ENCODE data around the gene LRRC10B.

Gene LRRC10B

GRCh38 chr11:61538636-61538961 is 30.1 kb downstream of the LRRC10B start:
- no peaks in the 10 kb centered on the region for H3K9me3 ChIP-seq (ENCODE audit: low read length)
- H3K4me3 ChIP-seq (ENCODE audit: low read depth, low read length, poor library complexity, severe bottlenecking), result no peak overlapping the region
- TF ChIP-seq EZH2 (IDR thresholded peaks at IDR 0.05; ENCODE audit: borderline replicate concordance, low read length) (no peak), CTCF (IDR thresholded peaks at IDR 0.05; ENCODE audit: low read length) (no peak)
- no peak overlapping the region for H2AFZ ChIP-seq (ENCODE audit: low read length)
- H3K27ac ChIP-seq (ENCODE audit: low read depth, low read length, poor library complexity, severe bottlenecking), result no peak overlapping the region
- H3K27me3 ChIP-seq (ENCODE audit: insufficient read depth, low read length), result no peaks in the 10 kb centered on the region; the same call in 1 of the 2 replicates
- no peak overlapping the region for H3K9ac ChIP-seq (ENCODE audit: low read length)
- H3K36me3 ChIP-seq (ENCODE audit: insufficient read depth, low read length), result no peaks in the 10 kb centered on the region
- H3K79me2 ChIP-seq (ENCODE audit: insufficient read depth, low read length), result no peaks in the 10 kb centered on the region
- H3K9me2 ChIP-seq (ENCODE audit: low read depth, low read length), result no peaks in the 10 kb centered on the region
- H4K20me1 ChIP-seq (ENCODE audit: insufficient read depth, low read length), result no peaks in the 10 kb centered on the region
- no peak overlapping the region for H3K4me2 ChIP-seq (ENCODE audit: low read length)
- H3K4me1 ChIP-seq (ENCODE audit: insufficient read depth, low read length, severe bottlenecking), result no peaks in the 10 kb centered on the region
- H3F3A ChIP-seq (ENCODE audit: insufficient read depth, low read length), result no peaks in the 10 kb centered on the region

- Histone ChIP-seq H3K27ac (ENCODE audit: low read depth, low read length, poor library complexity, severe bottlenecking) (no peak overlapping the region), H4K20me1 (ENCODE audit: insufficient read depth, low read length) (no peaks in the 10 kb centered on the region), H3K36me3 (ENCODE audit: insufficient read depth, low read length) (no peaks in the 10 kb centered on the region), H2AFZ (ENCODE audit: low read length) (no peak overlapping the region), H3K9me2 (ENCODE audit: low read depth, low read length) (no peaks in the 10 kb centered on the region), H3F3A (ENCODE audit: insufficient read depth, low read length) (no peaks in the 10 kb centered on the region), H3K4me2 (ENCODE audit: low read length) (no peak overlapping the region), H3K9ac (ENCODE audit: low read length) (no peak overlapping the region), H3K9me3 (ENCODE audit: low read length) (no peaks in the 10 kb centered on the region), H3K4me1 (ENCODE audit: insufficient read depth, low read length, severe bottlenecking) (no peaks in the 10 kb centered on the region), H3K27me3 (ENCODE audit: insufficient read depth, low read length) (no peaks in the 10 kb centered on the region; the same call in 1 of the 2 replicates), H3K4me3 (ENCODE audit: low read depth, low read length, poor library complexity, severe bottlenecking) (no peak overlapping the region), H3K79me2 (ENCODE audit: insufficient read depth, low read length) (no peaks in the 10 kb centered on the region)
- TF ChIP-seq EZH2 (IDR thresholded peaks at IDR 0.05; ENCODE audit: borderline replicate concordance, low read length) (no peak), CTCF (IDR thresholded peaks at IDR 0.05; ENCODE audit: low read length) (no peak)
These were observed 30.5 kb downstream of the LRRC10B start for GRCh38 chr11:61539006-61539405.

- Histone ChIP-seq H2AFZ (ENCODE audit: low read length) (no peak overlapping the region), H3K4me2 (ENCODE audit: low read length) (no peak overlapping the region), H3K4me1 (ENCODE audit: insufficient read depth, low read length, severe bottlenecking) (no peaks in the 10 kb centered on the region), H3K79me2 (ENCODE audit: insufficient read depth, low read length) (no peaks in the 10 kb centered on the region), H3K36me3 (ENCODE audit: insufficient read depth, low read length) (no peaks in the 10 kb centered on the region), H3K4me3 (ENCODE audit: low read depth, low read length, poor library complexity, severe bottlenecking) (no peak overlapping the region), H3K27me3 (ENCODE audit: insufficient read depth, low read length) (no peaks in the 10 kb centered on the region; the same call in 1 of the 2 replicates), H4K20me1 (ENCODE audit: insufficient read depth, low read length) (no peaks in the 10 kb centered on the region), H3K9ac (ENCODE audit: low read length) (no peak overlapping the region), H3F3A (ENCODE audit: insufficient read depth, low read length) (no peaks in the 10 kb centered on the region), H3K9me2 (ENCODE audit: low read depth, low read length) (no peaks in the 10 kb centered on the region), H3K9me3 (ENCODE audit: low read length) (no peaks in the 10 kb centered on the region), H3K27ac (ENCODE audit: low read depth, low read length, poor library complexity, severe bottlenecking) (no peak overlapping the region)
- TF ChIP-seq CTCF (IDR thresholded peaks at IDR 0.05; ENCODE audit: low read length) (no peak), EZH2 (IDR thresholded peaks at IDR 0.05; ENCODE audit: borderline replicate concordance, low read length) (no peak)
These were observed 31.3 kb downstream of the LRRC10B start for GRCh38 chr11:61539831-61540357.
